OCI-LY7 (cell line): Measurements from ENCODE around the gene CNTN5. TPM values are rescaled to one million over a fixed set of nuclear protein-coding genes. Genes with fewer than 3 reads are reported as not detected.

Experiments
- BruUV-seq: library from RNA; stranded (reverse); fragments of 400-500 nt; replicated peaks from 2 replicates; lab custom pipeline; 2021; lab: Mats Ljungman, UMichigan
- CTCF ChIA-PET: fragments of 300-600 bp; sonication (Branson Sonifier 250); formaldehyde crosslinking; loops from one replicate; lab custom pipeline; 2022; ENCODE audit warnings: antibody characterized with exemption; ENCODE audit not compliant: unreplicated experiment; lab: Charles Lee
- POLR2A ChIA-PET: fragments of 300-600 bp; sonication (Branson Sonifier 250); formaldehyde crosslinking; loops from one replicate; lab custom pipeline; 2022; ENCODE audit warnings: antibody characterized with exemption; lab: Charles Lee
- DNase-seq: peaks from one replicate; pipeline ENCODE4 v3.0.0-alpha.2; 2015; ENCODE audit warnings: low spot score
- H2AFZ ChIP-seq: fragments of 200-600 bp; sonication (generic), shearing (Covaris generic); 2 replicates; pipeline ENCODE4 v1.6.1; 2014; ENCODE audit warnings: mild to moderate bottlenecking, antibody characterized with exemption, low read length, moderate library complexity
- H3K27ac ChIP-seq: fragments of 200-600 bp; sonication (generic); 2 replicates; pipeline ENCODE4 v1.5.1; 2014; ENCODE audit warnings: mixed run types, low read depth, mild to moderate bottlenecking, moderate library complexity, low read length, inconsistent platforms; ENCODE audit not compliant: poor library complexity, severe bottlenecking
- H3K36me3 ChIP-seq: fragments of 200-600 bp; sonication (generic); 2 replicates; pipeline ENCODE4 v1.6.1; 2014; ENCODE audit warnings: mild to moderate bottlenecking, antibody characterized with exemption, low read length, moderate library complexity, mixed read lengths; ENCODE audit not compliant: insufficient read depth
- H3K4me1 ChIP-seq: fragments of 200-600 bp; sonication (generic); 2 replicates; pipeline ENCODE4 v1.5.1; 2014; ENCODE audit warnings: mild to moderate bottlenecking, low read length; ENCODE audit not compliant: insufficient read depth, poor library complexity, severe bottlenecking
- H3K4me2 ChIP-seq: fragments of 200-600 bp; sonication (generic); 2 replicates; pipeline ENCODE4 v1.6.1; 2014; ENCODE audit warnings: mild to moderate bottlenecking, low read length
- H3K4me3 ChIP-seq: fragments of 200-600 bp; sonication (generic); 2 replicates; pipeline ENCODE4 v1.5.1; 2014; ENCODE audit warnings: mild to moderate bottlenecking, low read depth, low read length; ENCODE audit not compliant: poor library complexity, severe bottlenecking
- H3K79me2 ChIP-seq: fragments of 200-600 bp; sonication (generic); 2 replicates; pipeline ENCODE4 v1.6.1; 2016; ENCODE audit warnings: low read depth, mild to moderate bottlenecking, low read length, moderate library complexity, mixed read lengths; ENCODE audit not compliant: insufficient read depth
- H3K9me2 ChIP-seq: fragments of 200-600 bp; sonication (generic); 2 replicates; pipeline ENCODE4 v1.6.1; 2016; ENCODE audit warnings: mild to moderate bottlenecking, low read length, mixed read lengths; ENCODE audit not compliant: insufficient read depth
- H3K9me3 ChIP-seq: fragments of 200-600 bp; sonication (generic); 2 replicates; pipeline ENCODE4 v1.6.1; 2014; ENCODE audit warnings: mild to moderate bottlenecking, mixed run types, low read length, mixed read lengths
- H4K20me1 ChIP-seq: fragments of 200-600 bp; sonication (generic); 2 replicates; pipeline ENCODE4 v1.6.1; 2014; ENCODE audit warnings: mild to moderate bottlenecking, antibody characterized with exemption, low read length, moderate library complexity, mixed read lengths; ENCODE audit not compliant: insufficient read depth
- EZH2phosphoT487 ChIP-seq: fragments of 200-600 bp; sonication (generic); IDR thresholded peaks from 2 replicates; pipeline ENCODE4 v1.6.1; 2018; ENCODE audit warnings: low read depth, borderline replicate concordance, mild to moderate bottlenecking, mixed run types, antibody characterized with exemption, low read length, moderate library complexity, mixed read lengths
- intact Hi-C: fragments of 100-400 bp; cut with micrococcal nuclease; formaldehyde crosslinking; loops from one replicate; pipeline ENCODE4 v1.10.0; 2022; ENCODE audit not compliant: unreplicated experiment
- total RNA-seq, 2 experiments: library from RNA; depleted of rRNA in 1 of 2; stranded (reverse); fragments of >200 nt in 1 of 2; shearing (Covaris generic) in 1 of 2; gene quantifications; 2 replicates each; pipeline ENCODE4 v1.2.3, GENCODE V29; 2014 to 2022
- TF ChIP-seq, protein P1 (sequence below): fragments of 200-600 bp; sonication (generic); conservative IDR thresholded peaks from 2 replicates; pipeline ENCODE4 v1.5.1; 2014; ENCODE audit warnings: mild to moderate bottlenecking, antibody characterized with exemption, low read length, moderate library complexity, mixed read lengths

Gene CNTN5
- total RNA-seq, 2 experiments from 2014 or later, result not detected

DNA sequence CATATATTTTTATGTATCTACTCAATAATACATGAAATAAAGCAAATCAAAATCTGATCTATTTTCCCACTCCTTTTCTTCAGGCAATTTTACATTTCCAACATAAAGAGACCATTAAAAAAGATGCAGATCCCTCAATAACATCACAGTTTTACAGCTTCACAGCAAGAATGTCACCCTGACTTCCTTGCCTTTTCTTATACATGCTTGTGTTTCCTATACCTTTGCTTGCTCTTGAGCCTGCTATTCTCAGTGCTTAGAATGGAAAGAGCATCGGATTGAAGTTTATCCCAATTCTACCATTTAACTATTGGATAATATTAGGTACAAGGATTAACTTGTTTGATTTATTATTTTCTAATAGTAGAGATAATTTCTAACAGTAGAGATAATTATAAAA, 176.7 kb downstream of the CNTN5 start:
- no peak overlapping the region for H3K4me3 ChIP-seq
- no peaks in the 10 kb centered on the region for H3K9me2 ChIP-seq
- H3K36me3 ChIP-seq, result no peaks in the 10 kb centered on the region
- no peak for DNase-seq
- ChIA-PET POLR2A (no interaction called here), CTCF (no interaction called here)
- no peak overlapping the region for H3K27ac ChIP-seq
- H4K20me1 ChIP-seq, result no peaks in the 10 kb centered on the region
- H3K4me1 ChIP-seq, result no peaks in the 10 kb centered on the region
- no peaks in the 10 kb centered on the region for H3K79me2 ChIP-seq
- intact Hi-C loops, result no loop called here
- no TSS peak for BruUV-seq
- no peak overlapping the region for H2AFZ ChIP-seq
- H3K4me2 ChIP-seq, result no peak overlapping the region
- no peak for TF ChIP-seq EZH2phosphoT487
- TF ChIP-seq, protein P1, sequence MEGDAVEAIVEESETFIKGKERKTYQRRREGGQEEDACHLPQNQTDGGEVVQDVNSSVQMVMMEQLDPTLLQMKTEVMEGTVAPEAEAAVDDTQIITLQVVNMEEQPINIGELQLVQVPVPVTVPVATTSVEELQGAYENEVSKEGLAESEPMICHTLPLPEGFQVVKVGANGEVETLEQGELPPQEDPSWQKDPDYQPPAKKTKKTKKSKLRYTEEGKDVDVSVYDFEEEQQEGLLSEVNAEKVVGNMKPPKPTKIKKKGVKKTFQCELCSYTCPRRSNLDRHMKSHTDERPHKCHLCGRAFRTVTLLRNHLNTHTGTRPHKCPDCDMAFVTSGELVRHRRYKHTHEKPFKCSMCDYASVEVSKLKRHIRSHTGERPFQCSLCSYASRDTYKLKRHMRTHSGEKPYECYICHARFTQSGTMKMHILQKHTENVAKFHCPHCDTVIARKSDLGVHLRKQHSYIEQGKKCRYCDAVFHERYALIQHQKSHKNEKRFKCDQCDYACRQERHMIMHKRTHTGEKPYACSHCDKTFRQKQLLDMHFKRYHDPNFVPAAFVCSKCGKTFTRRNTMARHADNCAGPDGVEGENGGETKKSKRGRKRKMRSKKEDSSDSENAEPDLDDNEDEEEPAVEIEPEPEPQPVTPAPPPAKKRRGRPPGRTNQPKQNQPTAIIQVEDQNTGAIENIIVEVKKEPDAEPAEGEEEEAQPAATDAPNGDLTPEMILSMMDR, result no peak
- H3K9me3 ChIP-seq, result no peaks in the 10 kb centered on the region; the same call in 1 of the 2 replicates

GRCh38 chr11:99198215-99198614, 177.5 kb downstream of the CNTN5 start:
- Histone ChIP-seq H3K4me1 (no peaks in the 10 kb centered on the region), H3K36me3 (no peaks in the 10 kb centered on the region), H4K20me1 (no peaks in the 10 kb centered on the region), H3K9me3 (no peaks in the 10 kb centered on the region; the same call in 1 of the 2 replicates), H3K4me3 (no peak overlapping the region), H3K4me2 (no peak overlapping the region), H2AFZ (no peak overlapping the region), H3K27ac (no peak overlapping the region), H3K9me2 (no peaks in the 10 kb centered on the region), H3K79me2 (no peaks in the 10 kb centered on the region)
- BruUV-seq, result no TSS peak
- intact Hi-C loops, result no loop called here
- CTCF ChIA-PET, result no interaction called here
- POLR2A ChIA-PET, result interaction anchor here (0.6 to 1.1 kb wide), 2 partner anchors 14 to 927 kb away, joined by 4 to 5 read pairs; no protein-coding TSS in a partner anchor
- no peak for DNase-seq
- TF ChIP-seq, protein P1, result no peak
- TF ChIP-seq EZH2phosphoT487, result no peak

- Histone ChIP-seq H2AFZ (no peak overlapping the region), H4K20me1 (no peaks in the 10 kb centered on the region), H3K36me3 (no peaks in the 10 kb centered on the region), H3K9me3 (no peaks in the 10 kb centered on the region; the same call in 1 of the 2 replicates), H3K4me3 (no peak overlapping the region), H3K4me1 (no peaks in the 10 kb centered on the region), H3K9me2 (no peaks in the 10 kb centered on the region), H3K27ac (no peak overlapping the region), H3K79me2 (no peaks in the 10 kb centered on the region), H3K4me2 (no peak overlapping the region)
- intact Hi-C loops, result no loop called here
- TF ChIP-seq, protein P1, result no peak
- TF ChIP-seq EZH2phosphoT487, result no peak
- ChIA-PET CTCF (no interaction called here), POLR2A (interaction anchor here (1.1 kb wide), 1 partner anchor 12 kb away, joined by 4 read pairs; no protein-coding TSS in a partner anchor)
- no TSS peak for BruUV-seq
- no peak for DNase-seq
These were observed 178.6 kb downstream of the CNTN5 start for GRCh38 chr11:99199341-99199740.
